Prostate gland (tissue), 2 donors: ENCODE results near the gene CRK.

ENCODE experiments used
- POLR2A ChIP-seq: fragments of 450-650 bp; IDR thresholded peaks from one replicate; pipeline ENCODE4 v1.6.1; 2016; ENCODE audit warnings: antibody characterized with exemption, mild to moderate bottlenecking
- POLR2AphosphoS5 ChIP-seq: sonication (generic); formaldehyde crosslinking; IDR thresholded peaks from one replicate; pipeline ENCODE4 v1.6.1; 2017; ENCODE audit warnings: antibody characterized with exemption
- TF ChIP-seq, protein P1 (sequence below), 4 experiments: fragments of 200-600 bp in 2 of 4; fragments of 450-650 bp in 2 of 4; sonication (generic) in 2 of 4; IDR thresholded peaks; 1 replicate in 3 of 4; 2 replicates in 1 of 4; pipeline ENCODE4 v1.5.1; 2016 to 2019; ENCODE audit warnings: antibody characterized with exemption in 4 of 4, mild to moderate bottlenecking in 2 of 4, moderate library complexity in 2 of 4

- TF ChIP-seq, protein P1, sequence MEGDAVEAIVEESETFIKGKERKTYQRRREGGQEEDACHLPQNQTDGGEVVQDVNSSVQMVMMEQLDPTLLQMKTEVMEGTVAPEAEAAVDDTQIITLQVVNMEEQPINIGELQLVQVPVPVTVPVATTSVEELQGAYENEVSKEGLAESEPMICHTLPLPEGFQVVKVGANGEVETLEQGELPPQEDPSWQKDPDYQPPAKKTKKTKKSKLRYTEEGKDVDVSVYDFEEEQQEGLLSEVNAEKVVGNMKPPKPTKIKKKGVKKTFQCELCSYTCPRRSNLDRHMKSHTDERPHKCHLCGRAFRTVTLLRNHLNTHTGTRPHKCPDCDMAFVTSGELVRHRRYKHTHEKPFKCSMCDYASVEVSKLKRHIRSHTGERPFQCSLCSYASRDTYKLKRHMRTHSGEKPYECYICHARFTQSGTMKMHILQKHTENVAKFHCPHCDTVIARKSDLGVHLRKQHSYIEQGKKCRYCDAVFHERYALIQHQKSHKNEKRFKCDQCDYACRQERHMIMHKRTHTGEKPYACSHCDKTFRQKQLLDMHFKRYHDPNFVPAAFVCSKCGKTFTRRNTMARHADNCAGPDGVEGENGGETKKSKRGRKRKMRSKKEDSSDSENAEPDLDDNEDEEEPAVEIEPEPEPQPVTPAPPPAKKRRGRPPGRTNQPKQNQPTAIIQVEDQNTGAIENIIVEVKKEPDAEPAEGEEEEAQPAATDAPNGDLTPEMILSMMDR (IDR thresholded peaks at IDR 0.05) = no peak
- no peak for TF ChIP-seq POLR2AphosphoS5
- no peak for TF ChIP-seq POLR2A
Measured at GRCh38 chr17:1470755-1471462, 14.9 kb upstream of the CRK start.
